GM20000 (cell line): ENCODE data around the gene CAMSAP1.

ENCODE experiments used
- DNase-seq: peaks from one replicate; pipeline ENCODE4 v3.0.0; 2012; ENCODE audit warnings: low spot score
- TF ChIP-seq, protein P1 (sequence below): IDR thresholded peaks from 2 replicates; pipeline ENCODE4 v1.5.1; 2012; ENCODE audit warnings: mild to moderate bottlenecking, control low read depth; ENCODE audit errors: extremely low read depth, missing control alignments

Gene CAMSAP1

DNA sequence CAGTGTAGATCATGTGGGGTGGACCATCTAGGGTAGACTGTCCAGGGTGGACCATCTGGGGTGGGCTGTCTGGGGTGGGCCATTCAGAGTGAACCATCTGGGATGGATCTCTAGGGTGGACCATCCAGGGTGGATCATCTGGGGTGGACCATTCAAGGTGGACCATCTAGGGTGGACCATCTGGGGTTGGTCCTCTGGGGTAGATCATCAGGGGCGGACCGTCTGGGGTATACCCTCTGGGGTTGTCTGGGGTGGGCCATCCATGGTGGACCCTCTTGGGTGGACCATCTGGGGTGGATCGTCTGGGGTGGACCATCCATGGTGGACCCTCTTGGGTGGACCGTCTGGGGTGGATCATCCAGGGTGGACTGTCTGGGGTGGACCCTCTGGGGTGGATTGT, 141.1 kb downstream of the CAMSAP1 start:
- no peak for DNase-seq
- TF ChIP-seq, protein P1, sequence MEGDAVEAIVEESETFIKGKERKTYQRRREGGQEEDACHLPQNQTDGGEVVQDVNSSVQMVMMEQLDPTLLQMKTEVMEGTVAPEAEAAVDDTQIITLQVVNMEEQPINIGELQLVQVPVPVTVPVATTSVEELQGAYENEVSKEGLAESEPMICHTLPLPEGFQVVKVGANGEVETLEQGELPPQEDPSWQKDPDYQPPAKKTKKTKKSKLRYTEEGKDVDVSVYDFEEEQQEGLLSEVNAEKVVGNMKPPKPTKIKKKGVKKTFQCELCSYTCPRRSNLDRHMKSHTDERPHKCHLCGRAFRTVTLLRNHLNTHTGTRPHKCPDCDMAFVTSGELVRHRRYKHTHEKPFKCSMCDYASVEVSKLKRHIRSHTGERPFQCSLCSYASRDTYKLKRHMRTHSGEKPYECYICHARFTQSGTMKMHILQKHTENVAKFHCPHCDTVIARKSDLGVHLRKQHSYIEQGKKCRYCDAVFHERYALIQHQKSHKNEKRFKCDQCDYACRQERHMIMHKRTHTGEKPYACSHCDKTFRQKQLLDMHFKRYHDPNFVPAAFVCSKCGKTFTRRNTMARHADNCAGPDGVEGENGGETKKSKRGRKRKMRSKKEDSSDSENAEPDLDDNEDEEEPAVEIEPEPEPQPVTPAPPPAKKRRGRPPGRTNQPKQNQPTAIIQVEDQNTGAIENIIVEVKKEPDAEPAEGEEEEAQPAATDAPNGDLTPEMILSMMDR: no peak

DNA sequence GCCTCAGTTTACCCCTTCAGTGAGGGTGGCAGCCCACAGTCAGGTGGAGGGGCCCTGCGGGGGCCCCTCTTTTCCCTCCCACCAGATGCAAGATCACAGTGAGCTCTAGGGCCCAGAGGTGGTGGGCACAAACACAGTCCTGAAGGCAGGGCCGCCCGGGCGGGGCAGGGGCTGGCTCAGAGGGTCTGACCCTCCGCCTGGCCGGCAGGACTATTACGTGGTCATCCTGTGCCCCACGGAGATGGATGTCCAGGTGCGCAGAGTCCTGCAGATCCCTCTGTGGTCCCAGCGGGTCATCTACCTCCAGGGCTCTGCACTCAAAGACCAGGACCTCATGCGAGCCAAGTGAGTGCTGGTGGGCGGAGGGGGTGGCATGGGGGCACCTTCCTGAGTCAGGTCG, 141.9 kb downstream of the CAMSAP1 start:
- TF ChIP-seq, protein P1: no peak
- no peak for DNase-seq

DNA sequence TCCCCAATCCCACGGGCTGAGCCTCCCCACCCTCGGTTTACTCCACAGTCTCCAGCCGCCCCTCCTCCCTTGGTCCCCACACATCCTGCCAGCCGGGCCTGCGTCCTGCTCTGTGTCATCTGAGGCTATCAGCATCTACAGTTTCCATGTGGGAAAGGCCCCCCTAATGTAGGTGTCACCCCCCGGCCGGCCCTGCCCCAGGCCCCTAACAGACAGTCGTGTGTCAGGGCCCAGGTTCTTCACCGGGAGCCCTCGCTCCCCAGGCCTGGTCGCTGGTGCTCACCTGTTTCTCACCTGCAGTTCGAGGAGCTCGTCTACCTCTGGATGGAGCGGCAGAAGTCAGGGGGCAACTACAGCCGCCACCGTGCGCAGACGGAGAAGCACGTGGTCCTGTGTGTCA, 142.6 kb downstream of the CAMSAP1 start:
- TF ChIP-seq, protein P1: no peak
- DNase-seq: no peak

DNA sequence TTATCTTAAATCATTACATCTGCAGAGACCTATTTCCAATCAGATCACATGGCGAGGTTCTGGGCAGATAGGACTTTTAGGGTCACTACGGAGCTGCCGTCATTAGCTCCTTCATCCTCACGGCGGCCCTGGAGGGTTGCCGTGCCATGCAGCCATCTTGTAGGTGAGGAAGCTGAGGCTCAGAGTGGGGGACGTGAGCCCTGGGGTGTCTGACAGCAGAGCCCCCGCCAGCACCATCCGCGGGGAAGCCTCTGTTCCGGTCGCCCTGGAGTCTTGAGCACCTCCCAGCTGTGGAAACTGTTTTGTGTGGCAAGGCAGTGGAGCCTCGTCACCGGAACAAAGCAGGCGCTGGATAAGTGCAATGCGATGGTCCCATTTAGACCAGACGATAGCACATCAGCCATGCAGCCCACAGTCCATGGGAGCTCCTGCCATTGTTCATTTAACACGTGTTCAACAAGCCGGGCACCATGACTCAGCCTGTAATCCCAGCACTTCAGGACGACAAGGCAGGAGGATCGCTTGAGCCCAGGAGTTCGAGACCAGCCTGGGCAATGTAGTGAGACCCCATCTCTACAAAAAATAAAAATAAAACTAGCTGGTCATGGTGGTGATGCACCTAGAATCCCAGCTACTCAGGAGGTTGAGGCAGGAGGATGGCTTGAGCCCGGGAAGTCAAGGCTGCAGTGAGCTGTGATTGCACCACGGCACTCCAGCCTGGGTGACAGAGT, 143.5 kb downstream of the CAMSAP1 start:
- TF ChIP-seq, protein P1: no peak
- no peak for DNase-seq

DNA sequence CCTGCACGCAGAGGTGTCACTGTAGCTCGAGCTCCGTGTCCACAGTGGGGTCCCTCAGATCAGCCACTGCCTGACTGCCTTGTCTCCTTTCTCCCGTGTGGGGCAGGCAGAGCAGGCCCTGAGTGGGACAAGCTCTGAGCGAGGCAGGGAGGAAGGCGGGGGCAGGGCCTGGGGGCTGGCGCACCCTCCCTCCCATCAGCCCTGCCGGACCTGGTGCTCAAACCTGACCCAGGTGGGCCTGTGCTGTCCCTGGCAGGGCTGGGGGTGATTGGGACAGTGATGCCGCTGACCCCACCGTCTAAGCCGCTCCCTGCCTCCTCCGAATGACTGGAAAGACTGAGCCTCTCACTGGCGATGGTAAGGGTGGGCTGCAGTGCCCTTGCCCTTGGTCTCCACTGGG, 144.4 kb downstream of the CAMSAP1 start:
- TF ChIP-seq, protein P1: no peak
- DNase-seq: no peak

DNA sequence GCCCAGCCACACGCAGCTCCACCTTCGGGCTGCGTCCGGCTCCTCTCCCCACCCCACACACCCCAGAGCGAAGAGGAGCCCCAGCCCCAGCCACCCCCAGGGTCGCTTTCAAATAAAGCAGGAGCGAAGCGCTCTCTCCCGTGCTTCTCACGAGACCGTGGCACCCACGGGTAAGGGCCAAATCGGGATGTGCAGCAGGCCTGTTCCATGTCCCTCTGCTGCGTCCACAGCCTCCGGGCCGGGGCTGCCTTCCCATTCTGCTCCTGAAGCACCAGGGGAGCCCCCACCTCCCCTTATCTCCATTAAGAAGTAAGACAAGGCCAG, 145.5 kb downstream of the CAMSAP1 start:
- no peak for DNase-seq
- TF ChIP-seq, protein P1: no peak

DNA sequence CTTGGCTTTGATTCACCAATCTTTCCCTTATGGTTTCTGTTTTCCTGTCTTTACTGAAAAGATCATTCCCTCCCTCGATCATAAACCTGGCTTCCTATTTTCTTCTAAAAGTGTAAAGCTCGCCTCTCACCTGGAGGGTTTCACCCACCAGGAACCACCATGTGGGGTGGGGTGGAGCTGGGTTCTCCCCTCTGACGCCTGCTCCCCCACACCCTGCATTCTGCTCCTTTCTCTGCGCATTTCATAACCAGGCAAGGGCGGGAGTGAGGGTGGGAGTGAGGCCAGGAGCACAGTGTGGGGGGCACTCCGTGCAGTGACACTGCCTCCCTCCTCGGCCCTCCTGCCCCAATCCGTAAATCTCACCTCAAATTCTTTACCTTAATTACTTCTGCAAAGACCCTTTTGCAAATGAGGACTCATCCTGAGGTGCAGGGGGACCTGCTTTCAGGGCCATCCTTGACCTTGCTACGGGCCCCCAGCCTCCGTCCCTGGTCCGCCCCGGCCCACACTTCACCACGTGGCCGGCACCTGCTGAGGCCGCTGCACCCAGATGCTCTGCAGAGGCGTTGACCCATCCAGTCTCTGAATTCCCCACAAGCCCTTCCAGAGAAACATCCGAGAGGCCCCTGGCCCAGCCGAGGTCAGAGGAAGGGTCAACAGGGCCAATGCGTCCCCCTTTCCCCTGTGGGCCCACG, 146.0 kb downstream of the CAMSAP1 start:
- TF ChIP-seq, protein P1: no peak
- DNase-seq: no peak
